Measurements from ENCODE around the gene SETD4.

SETD4 gene

DNA sequence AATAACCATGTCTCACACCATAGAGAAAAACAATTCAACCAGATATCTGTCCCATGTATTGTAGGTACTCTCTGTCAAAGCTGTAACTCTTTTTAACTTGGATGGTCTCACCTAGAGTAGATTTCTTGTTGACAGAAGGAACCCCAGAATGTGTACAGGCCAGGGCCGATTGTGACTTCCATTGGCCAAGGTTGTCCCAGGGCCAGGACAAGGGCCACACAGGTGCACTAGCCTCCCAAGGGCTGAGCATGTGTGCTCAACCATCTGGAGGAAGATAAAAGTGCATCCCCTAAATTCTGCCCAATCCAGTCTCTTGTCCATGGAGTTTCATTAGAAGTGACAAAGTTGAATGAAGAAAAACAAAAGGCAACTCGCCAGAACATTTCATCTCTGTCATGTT, 51.8 kb downstream of the SETD4 start:
- no peak for DNase-seq (ENCODE audit: low read depth in 2 of 2)

GRCh38 chr21:36005879-36006400, 54.4 kb downstream of the SETD4 start:
- DNase-seq (ENCODE audit: low read depth in 2 of 2), result no peak

GRCh38 chr21:36005018-36005417, 55.3 kb downstream of the SETD4 start:
- no peak for DNase-seq (ENCODE audit: low read depth in 2 of 2)

DNA sequence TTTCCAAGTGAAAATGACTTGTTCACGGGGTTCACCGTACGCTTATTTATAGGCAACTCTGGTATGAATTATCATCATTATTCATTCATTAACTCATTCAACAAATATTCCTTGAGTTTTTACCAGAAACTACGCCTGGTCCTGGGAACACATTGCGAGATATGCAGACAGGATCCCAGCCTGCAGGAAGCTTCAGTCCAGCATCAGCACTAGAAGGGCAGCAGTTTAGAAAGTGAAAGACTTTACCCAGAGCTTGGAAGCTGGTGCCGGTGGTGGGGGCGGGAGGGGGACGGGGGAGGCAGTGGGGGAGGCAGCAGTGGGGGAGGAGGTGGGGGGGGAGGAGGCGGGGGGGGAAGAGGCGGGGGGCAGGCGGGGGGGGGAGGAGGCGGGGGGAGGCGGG, 55.9 kb downstream of the SETD4 start:
- DNase-seq (ENCODE audit: low read depth in 2 of 2), result no peak

DNA sequence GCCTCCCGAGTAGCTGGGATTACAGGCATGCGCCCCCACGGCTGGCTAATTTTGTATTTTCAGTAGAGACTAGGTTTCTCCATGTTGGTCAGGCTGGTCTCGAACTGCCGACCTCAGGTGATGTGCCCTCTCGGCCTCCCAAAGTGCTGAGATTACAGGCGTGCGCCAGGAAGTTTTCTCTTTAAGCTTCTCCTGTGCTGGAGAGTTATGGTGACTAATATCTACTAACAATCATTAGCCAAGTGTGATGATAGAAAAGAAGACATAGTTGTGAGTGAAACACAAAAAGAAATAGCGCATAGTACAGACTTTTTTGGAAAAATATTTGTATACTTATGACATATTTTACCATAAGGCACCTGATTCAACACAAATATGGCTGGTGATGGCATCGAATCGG, 56.5 kb downstream of the SETD4 start:
- no peak for DNase-seq (ENCODE audit: low read depth in 2 of 2)

GRCh38 chr21:35996217-35996616, 64.1 kb downstream of the SETD4 start:
- no peak for DNase-seq (ENCODE audit: low read depth in 2 of 2)

DNA sequence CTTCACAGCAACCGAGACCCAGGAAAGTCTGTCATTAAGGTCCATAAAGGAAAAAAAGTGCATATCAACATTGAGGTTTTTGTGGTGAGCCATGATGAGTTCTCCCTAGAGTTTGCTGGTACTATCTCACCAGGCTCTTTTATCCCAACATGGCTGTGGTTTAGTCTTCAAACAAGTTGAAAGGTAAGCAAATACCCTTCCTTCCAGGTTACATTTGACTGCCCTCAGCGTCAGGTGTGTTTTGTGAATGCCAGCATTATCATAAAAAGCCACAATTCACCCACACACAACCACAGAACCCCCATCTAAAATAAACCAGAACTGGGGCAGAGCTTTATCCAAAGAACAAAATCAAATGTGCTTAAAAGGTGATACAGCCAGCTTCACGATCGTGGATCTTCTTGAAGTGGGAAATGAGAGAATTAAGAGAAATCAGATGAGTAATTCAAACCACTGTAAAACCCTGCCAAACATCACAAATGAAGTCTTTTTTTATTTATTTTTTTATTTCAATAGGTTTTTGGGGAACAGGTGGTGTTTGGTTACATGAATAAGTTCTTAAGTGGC, 64.7 kb downstream of the SETD4 start:
- no peak for DNase-seq (ENCODE audit: low read depth in 2 of 2)

- DNase-seq (ENCODE audit: low read depth in 2 of 2), result no peak
Measured at GRCh38 chr21:35994613-35995012, 65.7 kb downstream of the SETD4 start.

- DNase-seq (ENCODE audit: low read depth in 2 of 2), result no peak
Measured at GRCh38 chr21:35993875-35994490, 66.3 kb downstream of the SETD4 start.

- no peak for DNase-seq (ENCODE audit: low read depth in 2 of 2)
Measured at GRCh38 chr21:35991131-35991530, 69.2 kb downstream of the SETD4 start.

GRCh38 chr21:35990609-35991008, 69.7 kb downstream of the SETD4 start:
- DNase-seq (ENCODE audit: low read depth in 2 of 2), result no peak

DNA sequence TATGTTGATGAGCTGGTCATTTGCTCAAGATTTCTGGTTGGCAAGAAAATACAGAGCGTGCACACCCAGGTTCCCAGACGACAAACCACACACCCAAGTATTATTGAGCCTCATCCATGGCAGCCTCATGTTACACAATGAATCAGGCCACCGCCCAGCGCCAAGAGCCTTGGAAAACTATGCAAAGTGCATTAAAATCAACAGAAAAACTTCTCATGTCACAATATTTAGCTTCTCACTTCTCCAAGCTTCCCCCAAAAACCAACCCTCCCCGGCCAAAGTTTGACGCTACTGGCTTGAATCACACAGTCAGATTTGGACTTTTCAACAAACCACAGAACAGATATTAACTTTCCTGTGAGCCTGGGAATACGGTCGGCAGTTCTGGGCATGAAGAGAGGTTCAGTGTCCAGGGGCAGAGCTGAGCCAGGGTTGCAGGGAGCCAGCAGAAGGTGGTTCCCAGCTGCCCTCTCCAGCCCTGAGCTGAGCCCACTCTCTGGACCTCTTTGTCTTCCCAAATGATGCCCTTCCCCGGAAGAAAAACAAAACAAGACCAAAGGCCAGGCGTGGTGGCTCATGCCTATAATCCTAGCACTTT, 71.1 kb downstream of the SETD4 start:
- DNase-seq (ENCODE audit: low read depth in 2 of 2), result no peak

- DNase-seq (ENCODE audit: low read depth in 2 of 2), result no peak
Measured at GRCh38 chr21:35988416-35989137, 71.7 kb downstream of the SETD4 start.

- no peak for DNase-seq (ENCODE audit: low read depth in 2 of 2)
Measured at GRCh38 chr21:35987475-35987874, 72.9 kb downstream of the SETD4 start.

- no peak for DNase-seq (ENCODE audit: low read depth in 2 of 2)
Measured at GRCh38 chr21:35984654-35985361, 75.5 kb downstream of the SETD4 start.

All from stimulated activated CD8-positive, alpha-beta memory T cell treated with anti-CD3 and anti-CD28 coated beads, Interleukin-2, amount 100 ng/mL, for 48 hours (primary cell).